ENCODE data around the gene GNPTAB.
A peak's percentile ranks its signal among the peaks of the same experiment; 100 is the strongest.
"Not testable (repeated sequence)": the region's sequence is repeated elsewhere in the genome, so short reads cannot be mapped to it uniquely, and the experiment has no call there.

GNPTAB gene

GRCh38 chr12:101830367-101831325 lies at the start of gene GNPTAB:
TSS of gene GNPTAB (minus strand) at chr12:101830959. CDS start at chr12:101830675, 284 bp downstream.
- peak; percentile 90 for DNase-seq

- DNase-seq: no peak
These were observed 47.6 kb upstream of the GNPTAB start for GRCh38 chr12:101878243-101878821.

- DNase-seq: peak; percentile 14
These were observed 47.1 kb upstream of the GNPTAB start for GRCh38 chr12:101877806-101878242.

GRCh38 chr12:101876861-101877805 lies 46.4 kb upstream of the GNPTAB start, which contains the start of gene DRAM1:
TSS of gene DRAM1 (plus strand) at chr12:101877580. CDS start at chr12:101877790, 210 bp downstream.
- DNase-seq: peak; percentile 93

DNA sequence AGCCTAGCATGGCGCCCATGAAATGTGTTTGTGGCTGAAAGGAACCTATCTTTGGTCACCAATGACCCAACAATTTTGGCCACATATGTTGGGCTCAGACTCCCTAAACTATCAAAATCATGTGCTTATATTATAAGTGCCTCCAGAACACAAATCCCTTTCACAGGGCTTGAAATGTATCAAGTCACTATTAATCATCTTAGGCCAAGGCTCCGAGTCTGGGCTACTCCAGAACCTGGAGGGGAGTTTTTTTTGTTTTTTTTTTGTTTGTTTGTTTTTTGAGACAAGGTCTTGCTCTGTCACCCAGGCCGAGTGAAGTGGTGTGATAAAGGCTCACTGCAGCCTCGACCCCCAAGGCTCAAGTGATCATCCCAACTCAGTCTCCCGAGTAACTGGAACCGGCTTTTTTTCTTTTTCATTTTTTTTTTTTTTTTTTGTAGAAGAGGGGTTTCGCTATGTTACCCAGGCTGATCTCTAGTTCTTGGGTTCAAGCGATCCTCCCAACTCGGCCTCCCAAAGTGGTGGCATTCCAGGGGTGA lies 45.6 kb upstream of the GNPTAB start:
- peak; percentile 62 for DNase-seq

DNA sequence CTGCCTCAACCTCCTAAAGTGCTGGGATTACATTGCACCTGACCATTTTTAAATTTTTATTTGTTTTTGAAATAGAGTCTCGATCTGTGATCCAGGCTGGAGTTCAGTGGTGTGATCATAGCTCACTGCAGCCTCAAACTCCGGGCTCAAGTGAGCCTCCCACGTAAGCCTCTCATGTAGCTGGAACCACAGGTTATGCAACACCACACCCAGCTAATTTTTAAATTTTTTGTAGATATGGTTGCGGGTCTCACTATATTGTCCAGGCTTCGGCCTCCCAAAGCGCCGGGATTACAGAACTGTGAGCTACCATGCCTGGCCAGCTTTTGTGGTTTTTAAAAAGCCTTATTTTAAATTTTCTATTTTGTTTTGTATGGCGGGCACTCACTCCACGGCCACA lies 44.4 kb upstream of the GNPTAB start:
- DNase-seq: no peak

GRCh38 chr12:101870925-101871324 lies 40.2 kb upstream of the GNPTAB start:
- no peak for DNase-seq

- DNase-seq: not testable (repeated sequence)
These were observed 36.9 kb upstream of the GNPTAB start for GRCh38 chr12:101867619-101868018.

- no peak for DNase-seq
These were observed 36.0 kb upstream of the GNPTAB start for GRCh38 chr12:101866615-101867373.

- no peak for DNase-seq
These were observed 33.2 kb upstream of the GNPTAB start for GRCh38 chr12:101863981-101864380.

DNA sequence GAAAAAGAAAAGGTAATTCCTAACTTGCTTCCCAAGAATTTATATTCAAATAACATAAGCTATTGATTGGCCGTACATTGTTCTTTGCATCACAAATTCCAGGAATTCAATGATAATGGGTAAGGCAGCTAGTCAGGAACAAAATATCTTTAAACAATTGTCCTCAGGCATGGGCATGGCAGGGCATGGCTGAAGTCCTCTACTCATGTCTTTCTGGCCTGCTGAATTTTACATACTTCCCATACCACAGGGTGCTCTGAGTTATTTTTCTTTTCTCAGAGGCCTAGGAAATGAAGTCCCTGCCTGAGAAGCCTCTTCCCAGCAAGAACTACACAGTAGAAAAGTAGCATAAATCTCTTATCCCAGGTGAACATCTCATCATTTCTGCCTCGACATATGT lies 31.5 kb upstream of the GNPTAB start:
- no peak for DNase-seq

GRCh38 chr12:101861688-101862087 lies 30.9 kb upstream of the GNPTAB start:
- not testable (repeated sequence) for DNase-seq

DNA sequence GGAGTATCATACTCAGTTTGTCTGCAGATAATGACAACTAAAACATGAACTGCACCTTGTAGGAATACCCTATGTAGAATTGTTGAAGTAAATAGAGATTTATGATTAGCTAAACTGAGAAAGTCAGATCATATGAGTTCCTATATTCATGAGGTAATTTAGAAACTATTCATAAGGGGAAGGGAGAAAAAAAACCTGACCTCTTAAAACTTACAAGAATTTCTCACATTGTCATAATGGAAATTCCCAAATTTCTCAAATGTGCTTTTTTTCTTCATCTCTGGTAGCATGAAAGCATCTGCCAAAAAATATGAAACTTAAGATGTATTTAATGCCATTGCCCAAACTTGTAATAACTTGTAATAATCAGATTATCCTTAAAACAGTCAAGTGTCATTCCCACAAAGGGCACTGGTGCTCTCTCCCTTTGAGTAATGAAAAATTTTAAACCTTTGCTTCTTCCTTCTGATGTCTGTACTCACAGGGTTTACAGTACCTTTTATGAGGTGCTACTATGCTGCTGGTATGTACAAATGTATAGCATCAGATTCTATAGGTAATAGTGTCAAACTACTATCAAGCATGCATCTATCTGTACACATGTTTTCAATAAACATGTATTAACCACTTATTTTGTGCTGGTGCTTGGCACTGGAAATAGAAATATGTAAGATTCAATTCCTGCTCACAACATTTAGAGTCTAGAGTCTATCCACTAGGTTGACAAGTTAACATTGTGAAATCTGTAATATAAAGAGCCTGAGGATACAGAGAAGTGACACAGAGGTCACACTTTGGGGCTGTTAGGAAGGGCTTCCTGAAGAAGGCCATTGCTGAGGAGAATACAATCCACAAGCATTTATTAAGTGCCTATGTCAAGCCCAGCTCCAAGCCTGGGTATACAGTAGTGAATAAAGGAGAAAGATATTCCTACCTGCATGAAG lies 29.2 kb upstream of the GNPTAB start:
- peak; percentile 20 for DNase-seq

DNA sequence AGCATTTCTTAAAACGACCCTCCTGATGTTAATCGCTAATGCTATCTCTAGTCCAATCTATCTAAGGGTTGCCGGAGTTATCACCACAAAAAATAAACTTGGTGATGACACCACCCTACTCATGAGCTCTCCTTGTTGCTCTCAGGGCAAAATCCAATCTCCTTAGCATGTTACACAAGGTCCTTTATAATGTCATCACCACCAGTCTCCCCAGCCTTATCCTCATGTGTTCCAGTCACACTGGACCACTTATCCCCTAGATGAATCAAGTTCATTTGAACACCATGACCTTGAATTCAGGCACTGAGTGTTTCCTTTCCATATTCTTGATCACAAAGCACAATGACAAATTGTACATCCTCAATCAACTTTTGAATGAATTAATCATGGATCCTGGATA lies 27.6 kb upstream of the GNPTAB start:
- DNase-seq: no peak

DNA sequence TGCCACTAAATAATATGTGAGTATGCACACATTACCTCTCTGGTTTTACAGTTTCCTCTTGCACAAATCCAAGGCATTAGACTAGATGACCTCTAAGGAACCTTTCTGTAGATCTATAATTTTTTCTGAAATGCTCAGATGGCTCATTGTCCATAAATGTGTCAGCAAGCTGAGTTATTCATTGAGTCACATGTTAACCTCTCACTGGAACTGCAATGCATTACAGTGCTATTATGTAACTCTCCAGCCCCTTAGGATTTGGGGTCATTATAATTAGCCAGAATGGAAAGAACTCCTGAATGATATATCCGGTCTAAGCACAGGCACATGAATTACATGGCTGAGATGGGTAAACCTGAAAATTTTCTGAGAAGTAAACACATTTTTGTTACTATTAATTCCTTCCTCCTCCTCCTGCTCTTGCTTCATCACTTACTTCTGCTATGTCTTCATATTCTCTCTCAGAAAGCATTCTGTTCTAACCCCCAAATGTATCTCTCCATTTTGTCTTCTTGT lies 26.3 kb upstream of the GNPTAB start:
- peak; percentile 91 for DNase-seq

GRCh38 chr12:101856614-101857013 lies 25.9 kb upstream of the GNPTAB start:
- not testable (repeated sequence) for DNase-seq

- no peak for DNase-seq
These were observed 25.2 kb upstream of the GNPTAB start for GRCh38 chr12:101855976-101856375.

- DNase-seq: peak; percentile 19
These were observed 24.7 kb upstream of the GNPTAB start for GRCh38 chr12:101855364-101855884.

DNA sequence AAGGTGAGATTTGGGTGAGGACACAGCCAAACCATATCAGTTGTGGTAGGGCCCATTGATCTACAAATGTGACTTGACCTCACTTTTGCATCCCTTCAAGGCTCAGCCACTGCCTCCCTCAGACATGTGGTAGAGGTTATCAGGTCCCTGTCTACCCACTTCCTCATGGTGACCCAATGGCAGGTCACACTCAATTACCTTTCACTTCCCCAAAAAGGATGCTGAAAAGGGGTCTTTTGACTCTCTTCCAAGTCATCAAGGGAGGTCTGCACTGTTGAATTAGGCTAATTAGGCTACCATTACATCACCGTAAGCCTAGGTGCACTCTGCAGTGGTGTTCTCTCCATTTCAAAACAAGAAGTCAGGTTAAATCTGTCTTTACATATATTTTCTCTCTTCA lies 24.0 kb upstream of the GNPTAB start:
- DNase-seq: no peak

GRCh38 chr12:101852998-101853397 lies 22.2 kb upstream of the GNPTAB start:
- no peak for DNase-seq

Data from HCEC 1CT (cell line).